Subcutaneous adipose tissue (tissue), 4 donors: Measurements from ENCODE around the gene ERCC2. TPM values are rescaled to one million over a fixed set of nuclear protein-coding genes. Genes with fewer than 3 reads are reported as not detected.

ENCODE experiments used
- total RNA-seq, 4 donors: library from RNA; depleted of rRNA; stranded (reverse); fragments of >200 nt; gene quantifications; one replicate each; pipeline ENCODE4 v1.1.0, GENCODE V29; 2016
- TF ChIP-seq, protein P1 (sequence below): fragments of 450-650 bp; IDR thresholded peaks from one replicate; pipeline ENCODE4 v1.5.1; 2016; ENCODE audit warnings: low read depth, mild to moderate bottlenecking, control low read depth, antibody characterized with exemption, moderate library complexity

Gene ERCC2
- total RNA-seq, 4 donors from 2014 or later, result 3.3 to 18.1 (median 8.0) TPM

DNA sequence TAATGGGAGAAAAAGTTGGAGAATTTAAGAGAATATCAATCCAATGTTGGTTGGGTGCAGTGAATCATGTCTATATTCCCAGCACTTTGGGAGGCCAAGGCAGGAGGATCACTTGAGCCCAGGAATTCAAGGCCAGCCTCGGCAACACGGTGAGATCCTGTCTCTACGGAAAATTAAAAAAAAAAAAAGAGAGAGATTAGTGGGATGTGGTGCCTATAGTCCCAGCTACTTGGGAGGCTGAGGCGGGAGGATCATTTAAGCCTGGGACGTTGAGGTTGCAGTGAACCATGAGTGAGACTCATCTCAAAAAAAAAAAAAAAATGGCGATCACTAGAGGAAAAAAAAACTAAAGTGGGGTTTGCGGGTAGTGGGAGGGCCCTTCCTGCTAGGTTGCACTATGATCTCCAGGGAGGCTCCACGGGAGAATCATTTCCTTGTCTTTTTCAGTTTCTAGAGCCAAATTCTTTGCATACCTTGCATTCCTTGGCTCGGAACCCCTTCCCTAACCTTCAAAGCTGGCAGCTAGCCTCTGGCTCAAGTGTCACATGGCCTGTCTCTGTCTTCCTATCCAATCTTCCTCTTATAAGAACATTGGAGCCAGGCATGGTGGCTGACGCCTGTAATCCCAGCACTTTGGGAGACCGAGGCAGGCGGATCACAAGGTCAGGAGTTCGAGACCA is 5.8 kb upstream of the ERCC2 start:
- TF ChIP-seq, protein P1, sequence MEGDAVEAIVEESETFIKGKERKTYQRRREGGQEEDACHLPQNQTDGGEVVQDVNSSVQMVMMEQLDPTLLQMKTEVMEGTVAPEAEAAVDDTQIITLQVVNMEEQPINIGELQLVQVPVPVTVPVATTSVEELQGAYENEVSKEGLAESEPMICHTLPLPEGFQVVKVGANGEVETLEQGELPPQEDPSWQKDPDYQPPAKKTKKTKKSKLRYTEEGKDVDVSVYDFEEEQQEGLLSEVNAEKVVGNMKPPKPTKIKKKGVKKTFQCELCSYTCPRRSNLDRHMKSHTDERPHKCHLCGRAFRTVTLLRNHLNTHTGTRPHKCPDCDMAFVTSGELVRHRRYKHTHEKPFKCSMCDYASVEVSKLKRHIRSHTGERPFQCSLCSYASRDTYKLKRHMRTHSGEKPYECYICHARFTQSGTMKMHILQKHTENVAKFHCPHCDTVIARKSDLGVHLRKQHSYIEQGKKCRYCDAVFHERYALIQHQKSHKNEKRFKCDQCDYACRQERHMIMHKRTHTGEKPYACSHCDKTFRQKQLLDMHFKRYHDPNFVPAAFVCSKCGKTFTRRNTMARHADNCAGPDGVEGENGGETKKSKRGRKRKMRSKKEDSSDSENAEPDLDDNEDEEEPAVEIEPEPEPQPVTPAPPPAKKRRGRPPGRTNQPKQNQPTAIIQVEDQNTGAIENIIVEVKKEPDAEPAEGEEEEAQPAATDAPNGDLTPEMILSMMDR, result no peak

DNA sequence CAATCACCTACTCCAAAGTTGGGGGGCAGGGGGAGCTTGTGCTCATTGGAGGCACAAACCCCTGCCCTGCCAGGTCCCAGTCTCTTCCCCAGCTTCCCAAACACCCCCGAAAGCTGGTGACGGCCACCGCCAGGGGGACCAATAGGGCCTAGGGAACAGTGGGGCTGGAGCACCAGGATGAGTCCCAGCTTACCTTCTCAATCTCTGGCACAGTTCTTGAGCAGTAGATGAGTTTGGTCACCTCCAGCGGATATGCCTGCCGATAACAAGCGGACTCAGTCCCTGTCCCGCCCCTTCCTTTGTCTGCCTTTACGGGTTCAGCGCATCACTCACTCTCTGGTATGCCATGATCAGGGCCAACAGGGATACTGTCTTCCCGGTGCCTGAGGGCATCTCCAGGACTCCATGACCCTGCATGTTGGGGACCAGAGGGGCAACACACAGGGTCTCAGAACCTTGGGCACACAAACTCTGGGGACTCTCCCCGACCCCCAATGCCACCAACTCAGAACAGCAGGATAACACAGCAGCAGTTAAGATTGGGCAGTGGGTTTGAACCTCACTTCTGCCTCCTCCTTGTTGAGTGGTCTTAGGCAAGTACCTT is 1.5 kb downstream of the ERCC2 start:
- TF ChIP-seq, protein P1, result no peak

- TF ChIP-seq, protein P1, result no peak
These were observed 2.2 kb downstream of the ERCC2 start for GRCh38 chr19:45368127-45368526.

DNA sequence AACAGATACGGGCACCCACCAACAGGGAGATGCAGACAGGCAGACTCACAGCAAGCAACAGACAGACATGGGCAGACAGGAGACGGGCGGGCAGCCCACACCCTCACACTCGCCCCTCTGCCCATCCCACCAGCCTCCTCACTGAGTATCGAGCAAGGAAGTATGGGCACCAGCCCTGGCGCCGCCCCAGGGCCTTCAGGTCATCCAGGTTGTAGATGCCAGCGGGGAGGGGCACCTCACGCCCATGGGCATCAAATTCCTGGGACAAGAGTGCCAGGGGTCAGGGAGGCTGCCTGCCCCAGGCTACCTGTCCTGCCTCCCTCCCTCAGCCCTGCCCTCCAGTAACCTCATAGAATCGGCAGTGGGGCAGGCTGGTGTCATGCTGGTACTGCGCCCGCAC is 5.7 kb downstream of the ERCC2 start:
- TF ChIP-seq, protein P1, result no peak

GRCh38 chr19:45363861-45364459 is 6.4 kb downstream of the ERCC2 start:
- TF ChIP-seq, protein P1, result no peak

DNA sequence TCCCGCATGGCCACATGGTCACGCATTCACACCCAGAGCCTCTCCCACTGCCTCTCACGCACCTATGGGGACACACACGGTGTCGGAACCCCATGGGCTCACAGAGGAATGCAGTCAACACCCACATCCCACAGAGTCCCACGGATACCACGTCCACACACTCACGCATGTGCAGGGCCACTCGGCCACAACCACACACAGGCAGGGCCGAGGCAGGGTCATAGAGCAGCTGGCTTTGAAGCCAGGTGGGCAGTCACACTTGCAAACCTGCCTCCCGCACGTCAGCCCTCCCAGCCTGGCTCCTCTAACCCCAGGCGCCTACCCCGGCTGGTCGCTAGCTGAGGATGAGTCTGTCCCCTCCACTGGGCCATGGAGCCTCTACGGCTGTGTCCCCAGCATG is 8.1 kb downstream of the ERCC2 start:
- TF ChIP-seq, protein P1, result no peak

DNA sequence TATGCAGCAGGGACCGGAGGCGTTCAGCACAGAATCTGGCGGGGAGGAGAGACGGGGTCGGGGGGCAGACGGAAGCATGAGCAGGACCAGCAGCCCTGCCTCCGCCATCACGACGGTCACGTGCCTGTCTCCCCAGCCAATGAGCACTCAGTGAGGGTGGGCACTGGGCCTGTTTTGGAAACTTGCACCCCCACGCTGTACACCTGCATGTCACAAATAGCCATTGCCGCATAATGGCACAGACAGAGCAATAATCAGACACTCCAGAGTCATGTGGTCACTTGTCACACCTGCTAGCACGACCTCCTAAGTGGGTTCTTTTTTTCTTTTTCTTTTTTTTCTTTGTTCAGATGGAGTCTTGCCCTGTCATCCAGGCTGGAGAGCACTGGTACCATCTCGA is 8.8 kb downstream of the ERCC2 start:
- TF ChIP-seq, protein P1, result no peak
